HepG2 (cell line): ENCODE data around the gene CDR2L. TPM values are rescaled to one million over a fixed set of nuclear protein-coding genes. Genes with fewer than 3 reads are reported as not detected.

Source experiments
- HMG20B ChIP-seq: conservative IDR thresholded peaks from 2 replicates; pipeline ENCODE4 v1.6.1; 2016; ENCODE audit warnings: missing genetic modification reagents, missing compliant biosample characterization
- KMT2A ChIP-seq: sonication (generic); formaldehyde crosslinking; IDR thresholded peaks from 2 replicates; pipeline ENCODE4 v1.4.0; 2020; ENCODE audit warnings: missing genetic modification reagents
- NKX3-1 ChIP-seq: sonication (generic); formaldehyde crosslinking; IDR thresholded peaks from 2 replicates; pipeline ENCODE4 v1.5.0; 2020; ENCODE audit warnings: missing genetic modification reagents
- PAWR ChIP-seq: sonication (generic); formaldehyde crosslinking; IDR thresholded peaks from 2 replicates; pipeline ENCODE4 v1.4.0; 2020; ENCODE audit warnings: missing genetic modification reagents, mild to moderate bottlenecking, borderline replicate concordance
- PLRG1 ChIP-seq: fragments of 450-650 bp; conservative IDR thresholded peaks from 2 replicates; pipeline ENCODE4 v1.6.1; 2016
- SMAD9 ChIP-seq: sonication (generic); formaldehyde crosslinking; IDR thresholded peaks from 2 replicates; pipeline ENCODE4 v1.5.1; 2020; ENCODE audit warnings: mild to moderate bottlenecking, missing genetic modification reagents
- SP2 ChIP-seq: sonication (generic); formaldehyde crosslinking; IDR thresholded peaks from 2 replicates; pipeline ENCODE4 v1.5.1; 2020; ENCODE audit warnings: mild to moderate bottlenecking, missing genetic modification reagents
- ZNF484 ChIP-seq: sonication (generic); formaldehyde crosslinking; IDR thresholded peaks from 2 replicates; pipeline ENCODE4 v1.5.1; 2020; ENCODE audit warnings: mild to moderate bottlenecking, low read depth, missing genetic modification reagents, borderline replicate concordance
- ZNF567 ChIP-seq: sonication (generic); formaldehyde crosslinking; IDR thresholded peaks from 2 replicates; pipeline ENCODE4 v1.8.1; 2023; ENCODE audit warnings: mild to moderate bottlenecking, missing genetic modification reagents, borderline replicate concordance
- ZNF619 ChIP-seq: sonication (generic); formaldehyde crosslinking; IDR thresholded peaks from 2 replicates; pipeline ENCODE4 v1.4.0; 2020; ENCODE audit warnings: mild to moderate bottlenecking, missing genetic modification reagents
- ZNF678 ChIP-seq: sonication (generic); formaldehyde crosslinking; IDR thresholded peaks from 2 replicates; pipeline ENCODE4 v1.4.0; 2020; ENCODE audit warnings: mild to moderate bottlenecking, missing genetic modification reagents
- polyA plus RNA-seq, 8 experiments: library from polyadenylated mRNA; depleted of rRNA in 3 of 8; stranded (reverse) in 7 of 8; unstranded in 1 of 8; fragments of >200 nt; fragmentation: Illumina TruSeq in 4 of 8; extraction: Trizol in 4 of 8; gene quantifications; 2 replicates each; pipeline versions ENCODE4 v1.2.1 to v1.2.3, GENCODE V29; 2011 to 2016; ENCODE audit warnings: low read depth in 4 of 8, missing spikeins in 1 of 8, mixed read lengths in 1 of 8; ENCODE audit not compliant: insufficient read depth in 1 of 8
- total RNA-seq, 5 experiments: library from RNA; depleted of rRNA; stranded (reverse); fragments of >200 nt; fragmentation: Illumina TruSeq; extraction: Trizol; gene quantifications; 2 replicates each; pipeline ENCODE4 v1.2.3, GENCODE V29; 2016; ENCODE audit warnings: low read depth in 1 of 5
- TF ChIP-seq, protein P1 (sequence below), 2 experiments: IDR thresholded peaks; 2 replicates each; pipeline ENCODE4 v1.6.1; 2011 to 2012; ENCODE audit warnings: low read length in 2 of 2, borderline replicate concordance in 1 of 2, low read depth in 1 of 2, mild to moderate bottlenecking in 1 of 2, moderate library complexity in 1 of 2
- TF ChIP-seq, protein P2 (sequence below): sonication (generic); IDR thresholded peaks from 2 replicates; pipeline ENCODE4 v1.6.1; 2016; ENCODE audit warnings: low read depth, borderline replicate concordance
- TF ChIP-seq, protein P3 (sequence below): sonication (generic); formaldehyde crosslinking; conservative IDR thresholded peaks from 2 replicates; pipeline ENCODE4 v1.4.0; 2020; ENCODE audit warnings: missing genetic modification reagents
- TF ChIP-seq, protein P4 (sequence below): sonication (generic); formaldehyde crosslinking; IDR thresholded peaks from 2 replicates; pipeline ENCODE4 v1.5.0; 2020; ENCODE audit warnings: missing genetic modification reagents
- TF ChIP-seq, protein P5 (sequence below): sonication (generic); formaldehyde crosslinking; IDR thresholded peaks from 2 replicates; pipeline ENCODE4 v1.8.0; 2022; ENCODE audit warnings: missing genetic modification reagents, mild to moderate bottlenecking, moderate library complexity, borderline replicate concordance
- TF ChIP-seq, protein P6 (sequence below): sonication (generic); formaldehyde crosslinking; IDR thresholded peaks from 2 replicates; pipeline ENCODE4 v1.9.0; 2021; ENCODE audit warnings: missing genetic modification reagents, borderline replicate concordance

The CDR2L gene
- total and polyA plus RNA-seq, 2 of the 13 experiments (the other 11 are each of a cell fraction or from before 2014, with no cell fraction given): 1.9 to 2.1 TPM

DNA sequence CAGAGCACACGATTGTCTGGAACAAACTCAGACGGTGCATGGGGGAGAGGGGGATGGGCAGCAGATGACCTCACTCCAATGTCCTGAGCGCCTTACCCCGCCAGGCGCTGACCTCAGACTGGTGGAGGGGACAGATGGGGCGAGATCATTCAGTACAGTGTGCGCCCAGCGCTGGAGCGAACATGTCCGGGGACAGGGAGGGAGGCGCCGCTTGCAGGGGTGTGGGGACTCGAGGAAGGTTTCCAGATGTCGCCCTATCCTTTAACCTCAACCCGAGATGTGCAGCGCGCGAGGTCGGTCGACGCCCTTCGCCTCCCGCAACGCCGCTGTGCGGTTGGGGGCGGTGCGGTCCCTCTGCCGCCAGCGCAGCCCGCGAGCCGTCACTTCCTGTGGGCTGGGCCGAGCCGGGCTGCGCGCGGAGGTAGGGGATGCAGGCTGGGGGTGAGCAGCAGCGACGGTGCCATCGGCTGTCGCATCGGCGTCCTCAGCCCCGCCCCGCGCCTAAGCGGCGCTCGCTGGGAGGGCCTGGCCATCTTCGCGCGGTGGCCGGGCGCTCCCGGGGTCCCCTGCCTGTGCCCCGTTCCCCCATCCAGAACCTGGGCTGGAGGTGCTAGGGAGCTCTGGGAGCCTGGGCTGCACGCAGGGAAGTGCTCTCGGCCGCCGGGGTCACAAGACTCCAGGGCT, 5.3 kb upstream of the CDR2L start (continued):
- TF ChIP-seq, protein P1, sequence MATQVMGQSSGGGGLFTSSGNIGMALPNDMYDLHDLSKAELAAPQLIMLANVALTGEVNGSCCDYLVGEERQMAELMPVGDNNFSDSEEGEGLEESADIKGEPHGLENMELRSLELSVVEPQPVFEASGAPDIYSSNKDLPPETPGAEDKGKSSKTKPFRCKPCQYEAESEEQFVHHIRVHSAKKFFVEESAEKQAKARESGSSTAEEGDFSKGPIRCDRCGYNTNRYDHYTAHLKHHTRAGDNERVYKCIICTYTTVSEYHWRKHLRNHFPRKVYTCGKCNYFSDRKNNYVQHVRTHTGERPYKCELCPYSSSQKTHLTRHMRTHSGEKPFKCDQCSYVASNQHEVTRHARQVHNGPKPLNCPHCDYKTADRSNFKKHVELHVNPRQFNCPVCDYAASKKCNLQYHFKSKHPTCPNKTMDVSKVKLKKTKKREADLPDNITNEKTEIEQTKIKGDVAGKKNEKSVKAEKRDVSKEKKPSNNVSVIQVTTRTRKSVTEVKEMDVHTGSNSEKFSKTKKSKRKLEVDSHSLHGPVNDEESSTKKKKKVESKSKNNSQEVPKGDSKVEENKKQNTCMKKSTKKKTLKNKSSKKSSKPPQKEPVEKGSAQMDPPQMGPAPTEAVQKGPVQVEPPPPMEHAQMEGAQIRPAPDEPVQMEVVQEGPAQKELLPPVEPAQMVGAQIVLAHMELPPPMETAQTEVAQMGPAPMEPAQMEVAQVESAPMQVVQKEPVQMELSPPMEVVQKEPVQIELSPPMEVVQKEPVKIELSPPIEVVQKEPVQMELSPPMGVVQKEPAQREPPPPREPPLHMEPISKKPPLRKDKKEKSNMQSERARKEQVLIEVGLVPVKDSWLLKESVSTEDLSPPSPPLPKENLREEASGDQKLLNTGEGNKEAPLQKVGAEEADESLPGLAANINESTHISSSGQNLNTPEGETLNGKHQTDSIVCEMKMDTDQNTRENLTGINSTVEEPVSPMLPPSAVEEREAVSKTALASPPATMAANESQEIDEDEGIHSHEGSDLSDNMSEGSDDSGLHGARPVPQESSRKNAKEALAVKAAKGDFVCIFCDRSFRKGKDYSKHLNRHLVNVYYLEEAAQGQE (IDR thresholded peaks at IDR 0.05; ENCODE audit: borderline replicate concordance in 1 of 2, low read depth in 1 of 2, low read length in 2 of 2): peak in 1 of 2 experiments; percentile 17; a peak in 1 of 4 replicates
- peak; percentile 19; the same call in 1 of the 2 replicates for TF ChIP-seq SMAD9 (CRISPR knock-in tag)
- TF ChIP-seq, protein P2, sequence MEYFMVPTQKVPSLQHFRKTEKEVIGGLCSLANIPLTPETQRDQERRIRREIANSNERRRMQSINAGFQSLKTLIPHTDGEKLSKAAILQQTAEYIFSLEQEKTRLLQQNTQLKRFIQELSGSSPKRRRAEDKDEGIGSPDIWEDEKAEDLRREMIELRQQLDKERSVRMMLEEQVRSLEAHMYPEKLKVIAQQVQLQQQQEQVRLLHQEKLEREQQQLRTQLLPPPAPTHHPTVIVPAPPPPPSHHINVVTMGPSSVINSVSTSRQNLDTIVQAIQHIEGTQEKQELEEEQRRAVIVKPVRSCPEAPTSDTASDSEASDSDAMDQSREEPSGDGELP: peak; percentile 55; the same call in 1 of the 2 replicates
- no peak for TF ChIP-seq HMG20B (CRISPR knock-in tag)
- TF ChIP-seq ZNF619 (CRISPR knock-in tag): peak; percentile 98
- TF ChIP-seq, protein P3, sequence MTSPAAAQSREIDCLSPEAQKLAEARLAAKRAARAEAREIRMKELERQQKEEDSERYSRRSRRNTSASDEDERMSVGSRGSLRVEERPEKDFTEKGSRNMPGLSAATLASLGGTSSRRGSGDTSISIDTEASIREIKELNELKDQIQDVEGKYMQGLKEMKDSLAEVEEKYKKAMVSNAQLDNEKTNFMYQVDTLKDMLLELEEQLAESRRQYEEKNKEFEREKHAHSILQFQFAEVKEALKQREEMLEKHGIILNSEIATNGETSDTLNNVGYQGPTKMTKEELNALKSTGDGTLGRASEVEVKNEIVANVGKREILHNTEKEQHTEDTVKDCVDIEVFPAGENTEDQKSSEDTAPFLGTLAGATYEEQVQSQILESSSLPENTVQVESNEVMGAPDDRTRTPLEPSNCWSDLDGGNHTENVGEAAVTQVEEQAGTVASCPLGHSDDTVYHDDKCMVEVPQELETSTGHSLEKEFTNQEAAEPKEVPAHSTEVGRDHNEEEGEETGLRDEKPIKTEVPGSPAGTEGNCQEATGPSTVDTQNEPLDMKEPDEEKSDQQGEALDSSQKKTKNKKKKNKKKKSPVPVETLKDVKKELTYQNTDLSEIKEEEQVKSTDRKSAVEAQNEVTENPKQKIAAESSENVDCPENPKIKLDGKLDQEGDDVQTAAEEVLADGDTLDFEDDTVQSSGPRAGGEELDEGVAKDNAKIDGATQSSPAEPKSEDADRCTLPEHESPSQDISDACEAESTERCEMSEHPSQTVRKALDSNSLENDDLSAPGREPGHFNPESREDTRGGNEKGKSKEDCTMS (CRISPR knock-in tag): 0 out of 2 replicates have a peak, but pooled peaks have one; percentile 29
- TF ChIP-seq ZNF567: peak; percentile 88
- peak; percentile 73 for TF ChIP-seq SP2 (CRISPR knock-in tag)
- TF ChIP-seq, protein P4, sequence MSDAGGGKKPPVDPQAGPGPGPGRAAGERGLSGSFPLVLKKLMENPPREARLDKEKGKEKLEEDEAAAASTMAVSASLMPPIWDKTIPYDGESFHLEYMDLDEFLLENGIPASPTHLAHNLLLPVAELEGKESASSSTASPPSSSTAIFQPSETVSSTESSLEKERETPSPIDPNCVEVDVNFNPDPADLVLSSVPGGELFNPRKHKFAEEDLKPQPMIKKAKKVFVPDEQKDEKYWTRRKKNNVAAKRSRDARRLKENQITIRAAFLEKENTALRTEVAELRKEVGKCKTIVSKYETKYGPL (CRISPR knock-in tag): no peak; the same call in 1 of the 2 replicates
- TF ChIP-seq, protein P5, sequence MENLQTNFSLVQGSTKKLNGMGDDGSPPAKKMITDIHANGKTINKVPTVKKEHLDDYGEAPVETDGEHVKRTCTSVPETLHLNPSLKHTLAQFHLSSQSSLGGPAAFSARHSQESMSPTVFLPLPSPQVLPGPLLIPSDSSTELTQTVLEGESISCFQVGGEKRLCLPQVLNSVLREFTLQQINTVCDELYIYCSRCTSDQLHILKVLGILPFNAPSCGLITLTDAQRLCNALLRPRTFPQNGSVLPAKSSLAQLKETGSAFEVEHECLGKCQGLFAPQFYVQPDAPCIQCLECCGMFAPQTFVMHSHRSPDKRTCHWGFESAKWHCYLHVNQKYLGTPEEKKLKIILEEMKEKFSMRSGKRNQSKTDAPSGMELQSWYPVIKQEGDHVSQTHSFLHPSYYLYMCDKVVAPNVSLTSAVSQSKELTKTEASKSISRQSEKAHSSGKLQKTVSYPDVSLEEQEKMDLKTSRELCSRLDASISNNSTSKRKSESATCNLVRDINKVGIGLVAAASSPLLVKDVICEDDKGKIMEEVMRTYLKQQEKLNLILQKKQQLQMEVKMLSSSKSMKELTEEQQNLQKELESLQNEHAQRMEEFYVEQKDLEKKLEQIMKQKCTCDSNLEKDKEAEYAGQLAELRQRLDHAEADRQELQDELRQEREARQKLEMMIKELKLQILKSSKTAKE (CRISPR knock-in tag): no peak
- no peak for TF ChIP-seq NKX3-1 (CRISPR knock-in tag)
- TF ChIP-seq PAWR (CRISPR knock-in tag): no peak; the same call in 1 of the 2 replicates
- TF ChIP-seq ZNF484 (CRISPR knock-in tag): peak; percentile 94; the same call in 1 of the 2 replicates
- peak; percentile 88 for TF ChIP-seq ZNF678 (CRISPR knock-in tag)
- no peak for TF ChIP-seq PLRG1
- TF ChIP-seq KMT2A (CRISPR knock-in tag): peak; percentile 86; the same call in 1 of the 2 replicates
- TF ChIP-seq, protein P6, sequence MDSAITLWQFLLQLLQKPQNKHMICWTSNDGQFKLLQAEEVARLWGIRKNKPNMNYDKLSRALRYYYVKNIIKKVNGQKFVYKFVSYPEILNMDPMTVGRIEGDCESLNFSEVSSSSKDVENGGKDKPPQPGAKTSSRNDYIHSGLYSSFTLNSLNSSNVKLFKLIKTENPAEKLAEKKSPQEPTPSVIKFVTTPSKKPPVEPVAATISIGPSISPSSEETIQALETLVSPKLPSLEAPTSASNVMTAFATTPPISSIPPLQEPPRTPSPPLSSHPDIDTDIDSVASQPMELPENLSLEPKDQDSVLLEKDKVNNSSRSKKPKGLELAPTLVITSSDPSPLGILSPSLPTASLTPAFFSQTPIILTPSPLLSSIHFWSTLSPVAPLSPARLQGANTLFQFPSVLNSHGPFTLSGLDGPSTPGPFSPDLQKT (CRISPR knock-in tag): no peak
